Endothelial cell of umbilical vein (primary cell): ENCODE results near the gene PREP. TPM values are rescaled to one million over a fixed set of nuclear protein-coding genes. Genes with fewer than 3 reads are reported as not detected.

Source experiments
- BruUV-seq: library from RNA; stranded (reverse); fragments of 400-500 nt; replicated peaks from 2 replicates; lab custom pipeline; 2021; lab: Mats Ljungman, UMichigan
- CTCF ChIA-PET: fragments of 300-600, 350-600 bp; sonication (Branson Sonifier 250); formaldehyde crosslinking; loops from one replicate; lab custom pipeline; 2021; ENCODE audit warnings: antibody characterized with exemption, inconsistent platforms; lab: Charles Lee
- POLR2A ChIA-PET: fragments of 300-600, 350-600 bp; sonication (Branson Sonifier 250); formaldehyde crosslinking; loops from one replicate; lab custom pipeline; 2021; ENCODE audit warnings: antibody characterized with exemption, inconsistent platforms; lab: Charles Lee
- DNase-seq: peaks from one replicate; pipeline ENCODE4 v3.0.0-alpha.2; 2011; ENCODE audit warnings: low read depth, low spot score
- FAIRE-seq: peaks from 2 replicates; lab custom pipeline; 2011; peaks lifted over from hg19 to GRCh38; lab: Jason Lieb, UNC
- H2AFZ ChIP-seq: 2 replicates; pipeline ENCODE4 v1.6.0; 2012; ENCODE audit warnings: low read depth, low read length, control low read depth, inconsistent platforms
- H3K27ac ChIP-seq: 2 replicates; pipeline ENCODE4 v1.5.1; 2011; ENCODE audit warnings: low read depth, mild to moderate bottlenecking, control low read depth, low read length, moderate library complexity; ENCODE audit not compliant: insufficient read depth
- H3K27me3 ChIP-seq, 2 experiments: 2 replicates each; pipeline versions ENCODE4 v1.6.0 to v1.6.1; 2011; ENCODE audit warnings: low read length in 2 of 2, mixed read lengths in 1 of 2; ENCODE audit not compliant: control insufficient read depth in 2 of 2, insufficient read depth in 2 of 2
- H3K36me3 ChIP-seq, 2 experiments: 2 replicates in 1 of 2; 3 replicates in 1 of 2; pipeline ENCODE4 v1.5.1; 2011; ENCODE audit warnings: low read length in 2 of 2, mild to moderate bottlenecking in 1 of 2, moderate library complexity in 1 of 2; ENCODE audit not compliant: control insufficient read depth in 2 of 2, insufficient read depth in 2 of 2; ENCODE audit errors: extremely low read depth in 1 of 2
- H3K4me1 ChIP-seq: 3 replicates; pipeline ENCODE4 v1.5.1; 2011; ENCODE audit warnings: mild to moderate bottlenecking, low read length; ENCODE audit not compliant: control insufficient read depth, insufficient read depth; ENCODE audit errors: extremely low read depth
- H3K4me2 ChIP-seq: 2 replicates; pipeline ENCODE4 v1.6.1; 2011; ENCODE audit warnings: low read length, control low read depth, mixed read lengths; ENCODE audit not compliant: insufficient read depth
- H3K4me3 ChIP-seq, 3 experiments: fragments of 200-600 bp in 1 of 3; sonication (generic), shearing (Covaris generic) in 1 of 3; replicated peaks in 1 of 3; 2 replicates each; pipeline ENCODE4 v1.5.1; 2011 to 2016; ENCODE audit warnings: control low read depth in 3 of 3, low read length in 3 of 3, mild to moderate bottlenecking in 2 of 3, inconsistent platforms in 1 of 3, low read depth in 1 of 3, moderate library complexity in 1 of 3; ENCODE audit not compliant: insufficient read depth in 1 of 3
- H3K79me2 ChIP-seq: 2 replicates; pipeline ENCODE4 v1.6.0; 2012; ENCODE audit warnings: low read length, inconsistent platforms; ENCODE audit not compliant: control insufficient read depth, insufficient read depth
- H3K9ac ChIP-seq: replicated peaks from 2 replicates; pipeline ENCODE3; 2011; ENCODE audit warnings: low read length, control low read depth; ENCODE audit not compliant: insufficient read depth; ENCODE audit errors: extremely low read depth
- H3K9me1 ChIP-seq: replicated peaks from 3 replicates; pipeline ENCODE4 v1.6.0; 2011; ENCODE audit warnings: mild to moderate bottlenecking, low read length; ENCODE audit not compliant: control insufficient read depth, insufficient read depth; ENCODE audit errors: extremely low read depth
- H3K9me3 ChIP-seq: replicated peaks from 2 replicates; pipeline ENCODE4 v1.5.1; 2012; ENCODE audit warnings: low read length, inconsistent platforms; ENCODE audit not compliant: control insufficient read depth, insufficient read depth
- H4K20me1 ChIP-seq: replicated peaks from 2 replicates; pipeline ENCODE3; 2011; ENCODE audit warnings: mild to moderate bottlenecking, low read length; ENCODE audit not compliant: control insufficient read depth, insufficient read depth; ENCODE audit errors: extremely low read depth
- EZH2 ChIP-seq: IDR thresholded peaks from 2 replicates; pipeline ENCODE4 v1.6.1; 2012; ENCODE audit warnings: borderline replicate concordance, low read depth, mild to moderate bottlenecking, moderate library complexity, low read length, inconsistent platforms; ENCODE audit not compliant: severe bottlenecking
- FOS ChIP-seq: IDR thresholded peaks from 2 replicates; pipeline ENCODE4 v1.6.1; 2011; ENCODE audit warnings: mild to moderate bottlenecking, low read length, moderate library complexity, borderline replicate concordance; ENCODE audit not compliant: insufficient read depth
- GATA2 ChIP-seq: IDR thresholded peaks from 2 replicates; pipeline ENCODE4 v1.7.0; 2011; ENCODE audit warnings: low read depth, mild to moderate bottlenecking, moderate library complexity, mixed read lengths, low read length; ENCODE audit not compliant: insufficient read length, insufficient read depth
- JUN ChIP-seq: IDR thresholded peaks from 2 replicates; pipeline ENCODE4 v1.6.1; 2011; ENCODE audit warnings: borderline replicate concordance, low read depth; ENCODE audit not compliant: insufficient read length, insufficient read depth
- MYC ChIP-seq: IDR thresholded peaks from one replicate; pipeline ENCODE4 v1.6.1; 2011; ENCODE audit warnings: mild to moderate bottlenecking, low read depth, low read length
- POLR2A ChIP-seq: IDR thresholded peaks from 2 replicates; pipeline ENCODE4 v1.6.1; 2012; ENCODE audit warnings: low read depth, mild to moderate bottlenecking, control low read depth, low read length
- POLR2AphosphoS5 ChIP-seq: IDR thresholded peaks from 2 replicates; pipeline ENCODE4 v1.6.1; 2012; ENCODE audit warnings: low read depth, mild to moderate bottlenecking, control low read depth, low read length, moderate library complexity; ENCODE audit not compliant: insufficient read depth
- dilution Hi-C: fragments of 300-500 bp; cut with MboI; formaldehyde crosslinking; loops from one replicate; pipeline ENCODE4 v1.15.0; 2019; ENCODE audit warnings: low sequenced_read_pairs; ENCODE audit not compliant: extremely low pct_ligation_motif_present
- intact Hi-C: fragments of 100-400 bp; cut with micrococcal nuclease; formaldehyde crosslinking; loops from one replicate; pipeline ENCODE4 v1.10.0; 2022
- polyA plus RNA-seq, 4 experiments: library from polyadenylated mRNA; depleted of rRNA in 3 of 4; stranded (reverse) in 3 of 4; unstranded in 1 of 4; fragments of >200 nt; gene quantifications; 2 replicates each; pipeline versions ENCODE4 v1.2.1 to v1.2.3, GENCODE V29; 2011 to 2012; ENCODE audit warnings: missing spikeins in 1 of 4
- total RNA-seq: library from RNA; stranded (reverse); gene quantifications from 2 replicates; pipeline ENCODE4 v1.2.3, GENCODE V29; 2021
- TF ChIP-seq, protein P1 (sequence below): IDR thresholded peaks from 2 replicates; pipeline ENCODE4 v1.6.1; 2011; ENCODE audit not compliant: insufficient read depth, insufficient read length
- TF ChIP-seq, protein P2 (sequence below), 2 donors: IDR thresholded peaks; 1 replicate in 1 of 2; 2 replicates in 1 of 2; pipeline ENCODE4 v1.5.1; 2011; ENCODE audit warnings: low read length in 2 of 2, mild to moderate bottlenecking in 2 of 2, moderate library complexity in 2 of 2, control low read depth in 1 of 2, inconsistent platforms in 1 of 2, low read depth in 1 of 2; ENCODE audit not compliant: insufficient read depth in 1 of 2; ENCODE audit errors: extremely low read depth in 1 of 2

Gene PREP
- total and polyA plus RNA-seq, 2 donors (not counting 3 experiments of a cell fraction or from before 2014, with no cell fraction given) = 17.2 to 37.7 TPM

DNA sequence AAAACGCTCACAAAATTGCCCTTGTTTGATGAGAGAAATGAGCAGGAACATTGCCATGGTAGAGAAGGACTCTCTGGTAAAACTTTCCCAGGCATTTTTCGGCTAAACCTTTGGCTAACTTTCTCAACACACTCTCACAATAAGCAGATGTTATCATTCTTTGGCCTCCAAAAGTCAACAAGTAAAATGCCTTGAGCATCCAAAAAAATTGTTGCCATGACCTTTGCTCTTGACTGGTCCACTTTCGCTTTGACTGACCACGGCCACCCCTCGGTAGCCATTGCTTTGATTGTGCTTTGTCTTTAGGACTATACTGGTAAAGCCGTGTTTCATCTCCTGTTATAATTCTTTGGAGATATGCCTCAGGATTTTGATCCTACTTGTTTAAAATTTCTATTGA lies 41.1 kb upstream of the PREP start:
- no peak overlapping the region for H3K4me2 ChIP-seq
- no peaks in the 10 kb centered on the region for H3K79me2 ChIP-seq
- no TSS peak for BruUV-seq
- ChIA-PET CTCF (no interaction called here), POLR2A (no interaction called here)
- H3K27me3 ChIP-seq = no peaks in the 10 kb centered on the region
- H3K9me1 ChIP-seq = no peaks in the 10 kb centered on the region
- H3K4me1 ChIP-seq = no peaks in the 10 kb centered on the region
- dilution Hi-C loops (no loop called here), intact Hi-C loops (no loop called here)
- no peaks in the 10 kb centered on the region for H4K20me1 ChIP-seq
- no peak for TF ChIP-seq GATA2
- TF ChIP-seq, protein P1, sequence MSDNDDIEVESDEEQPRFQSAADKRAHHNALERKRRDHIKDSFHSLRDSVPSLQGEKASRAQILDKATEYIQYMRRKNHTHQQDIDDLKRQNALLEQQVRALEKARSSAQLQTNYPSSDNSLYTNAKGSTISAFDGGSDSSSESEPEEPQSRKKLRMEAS = no peak
- TF ChIP-seq, protein P2, sequence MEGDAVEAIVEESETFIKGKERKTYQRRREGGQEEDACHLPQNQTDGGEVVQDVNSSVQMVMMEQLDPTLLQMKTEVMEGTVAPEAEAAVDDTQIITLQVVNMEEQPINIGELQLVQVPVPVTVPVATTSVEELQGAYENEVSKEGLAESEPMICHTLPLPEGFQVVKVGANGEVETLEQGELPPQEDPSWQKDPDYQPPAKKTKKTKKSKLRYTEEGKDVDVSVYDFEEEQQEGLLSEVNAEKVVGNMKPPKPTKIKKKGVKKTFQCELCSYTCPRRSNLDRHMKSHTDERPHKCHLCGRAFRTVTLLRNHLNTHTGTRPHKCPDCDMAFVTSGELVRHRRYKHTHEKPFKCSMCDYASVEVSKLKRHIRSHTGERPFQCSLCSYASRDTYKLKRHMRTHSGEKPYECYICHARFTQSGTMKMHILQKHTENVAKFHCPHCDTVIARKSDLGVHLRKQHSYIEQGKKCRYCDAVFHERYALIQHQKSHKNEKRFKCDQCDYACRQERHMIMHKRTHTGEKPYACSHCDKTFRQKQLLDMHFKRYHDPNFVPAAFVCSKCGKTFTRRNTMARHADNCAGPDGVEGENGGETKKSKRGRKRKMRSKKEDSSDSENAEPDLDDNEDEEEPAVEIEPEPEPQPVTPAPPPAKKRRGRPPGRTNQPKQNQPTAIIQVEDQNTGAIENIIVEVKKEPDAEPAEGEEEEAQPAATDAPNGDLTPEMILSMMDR (IDR thresholded peaks at IDR 0.05; ENCODE audit: extremely low read depth in 1 of 2, insufficient read depth in 1 of 2, low read depth in 1 of 2, low read length in 2 of 2) = no peak
- TF ChIP-seq POLR2A = no peak
- TF ChIP-seq MYC = no peak
- TF ChIP-seq JUN = no peak
- TF ChIP-seq FOS = no peak
- TF ChIP-seq EZH2 = no peak
- no peak for TF ChIP-seq POLR2AphosphoS5
- no peaks in the 10 kb centered on the region for H3K9me3 ChIP-seq
- H3K9ac ChIP-seq = no peak overlapping the region
- DNase-seq (no peak), FAIRE-seq (no peak)
- no peaks in the 10 kb centered on the region for H3K36me3 ChIP-seq
- no peak overlapping the region for H2AFZ ChIP-seq
- H3K4me3 ChIP-seq = no peak overlapping the region
- no peak overlapping the region for H3K27ac ChIP-seq
